ENCODE results near the gene ACO2.

The ACO2 gene

GRCh38 chr22:41524809-41525449 lies 56.0 kb downstream of the ACO2 start:
- no peak for DNase-seq

GRCh38 chr22:41525450-41526225 lies 56.7 kb downstream of the ACO2 start:
- no peak for DNase-seq

- DNase-seq, result no peak
These were observed 57.4 kb downstream of the ACO2 start for GRCh38 chr22:41526226-41526829.

- no peak for DNase-seq
These were observed 58.2 kb downstream of the ACO2 start for GRCh38 chr22:41526830-41527799.

GRCh38 chr22:41528132-41528766 lies 59.3 kb downstream of the ACO2 start:
- DNase-seq, result no peak

DNA sequence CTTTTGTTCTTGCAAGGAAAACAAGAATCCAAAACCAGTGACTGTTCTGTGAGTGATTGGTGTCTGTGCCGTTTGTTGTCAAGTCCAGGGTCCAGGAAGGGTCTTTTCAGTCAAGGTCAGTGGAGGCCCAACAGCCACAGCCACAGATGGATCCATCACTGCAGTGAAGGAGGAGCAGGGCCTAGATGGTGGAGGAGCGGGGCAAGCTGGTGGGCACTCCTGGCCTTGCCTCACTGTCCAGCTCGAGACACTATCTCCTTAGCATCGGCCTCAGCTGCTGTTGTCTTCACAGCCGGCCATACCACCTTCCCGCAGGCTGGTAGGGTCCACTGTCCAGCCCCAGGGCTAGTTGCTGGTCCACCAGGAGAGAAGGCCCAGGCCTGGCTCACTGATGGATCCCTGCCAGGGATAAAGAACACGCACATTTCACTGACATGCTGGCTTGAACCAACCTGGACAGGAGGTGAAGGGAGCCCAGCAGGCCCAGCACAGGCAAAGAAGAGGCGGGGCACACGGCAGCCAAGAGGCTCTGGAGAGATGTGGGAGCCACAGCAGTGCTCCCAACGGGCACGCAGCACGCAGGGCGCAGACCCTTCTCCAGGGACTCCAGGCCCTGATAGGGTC lies 60.1 kb downstream of the ACO2 start:
- no peak for DNase-seq

- no peak for DNase-seq
These were observed 62.2 kb downstream of the ACO2 start for GRCh38 chr22:41530890-41531714.

DNA sequence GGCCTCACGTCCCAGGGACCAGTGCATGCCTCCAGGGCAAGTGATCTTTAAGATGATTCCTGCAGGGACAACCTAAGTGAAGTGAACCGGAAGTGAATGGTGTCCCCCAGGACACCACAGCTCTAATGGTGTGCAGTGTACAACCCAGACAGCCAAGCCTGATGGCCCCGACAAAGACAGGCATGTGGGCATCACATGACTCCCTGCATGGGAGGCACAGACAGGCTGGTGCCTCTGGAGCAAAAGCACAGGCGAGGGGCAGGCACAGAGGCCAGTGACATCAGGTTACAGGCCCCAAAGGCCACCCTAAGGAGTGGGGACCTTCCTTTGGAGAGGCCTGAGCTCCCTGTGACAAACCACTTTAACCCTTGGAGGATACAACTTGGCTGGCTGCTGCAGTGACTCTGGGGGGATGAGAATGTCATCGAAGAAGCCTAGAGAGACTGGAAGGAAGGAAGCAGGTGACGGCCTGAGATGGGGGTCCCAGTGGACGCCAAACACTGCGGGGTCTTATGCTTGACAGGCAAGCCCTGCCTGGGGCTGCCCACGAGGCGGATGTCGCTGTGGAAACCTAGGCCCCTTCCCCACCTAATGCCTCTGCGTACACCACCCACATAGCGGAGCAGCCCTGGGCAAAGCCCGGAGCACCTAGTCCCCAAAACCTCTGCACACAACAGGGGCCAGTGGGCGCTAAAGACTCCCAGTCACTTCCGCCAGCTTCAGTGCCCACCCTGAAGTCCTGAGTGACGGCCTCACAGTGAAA lies 63.0 kb downstream of the ACO2 start:
- no peak for DNase-seq

DNA sequence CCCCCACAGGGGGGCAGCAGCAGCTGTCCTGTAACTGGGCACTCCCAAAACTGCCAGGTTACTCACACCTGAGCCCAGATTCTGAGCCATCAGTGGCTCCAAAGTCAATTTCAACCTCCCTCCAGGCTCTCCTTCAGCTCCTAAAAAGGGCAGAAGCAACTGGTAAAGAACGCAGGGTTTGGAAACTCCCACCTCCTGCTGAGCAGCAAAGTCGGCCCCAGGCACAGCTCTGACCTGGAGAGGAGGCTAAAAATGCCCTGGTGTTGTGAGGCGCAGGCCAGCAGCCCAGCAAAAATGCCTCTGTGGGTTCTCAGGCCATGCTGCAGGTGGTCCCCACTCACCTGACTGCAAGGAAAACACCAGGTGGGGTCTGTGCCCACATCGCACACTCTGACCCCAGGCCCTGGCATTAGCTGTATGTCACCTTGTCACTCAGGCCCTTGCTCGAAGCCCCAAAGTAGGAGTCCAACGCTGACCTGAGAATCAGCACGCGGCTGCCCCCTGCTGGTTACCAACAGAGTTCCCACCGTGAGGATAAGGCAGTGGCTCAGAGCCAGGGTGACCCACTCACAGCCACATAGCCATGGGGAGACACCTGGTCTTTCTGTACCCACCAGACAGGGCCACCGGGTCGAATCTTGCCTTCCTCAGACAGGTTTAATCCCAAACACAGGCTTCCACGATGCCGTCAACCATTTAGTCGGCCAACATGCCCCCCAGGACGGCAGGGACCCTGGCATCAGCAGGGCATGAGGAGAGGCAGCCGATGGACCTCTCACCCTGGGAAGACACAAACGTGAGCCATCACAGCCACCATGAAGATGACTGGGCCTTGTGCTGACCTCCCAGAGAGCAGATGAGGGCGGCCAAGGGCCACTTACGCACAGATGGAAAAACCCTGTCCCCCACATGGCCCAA lies 64.2 kb downstream of the ACO2 start:
- peak; percentile 66 for DNase-seq

GRCh38 chr22:41534219-41534618 lies 65.3 kb downstream of the ACO2 start:
- DNase-seq, result no peak

GRCh38 chr22:41535244-41535643 lies 66.3 kb downstream of the ACO2 start:
- DNase-seq, result no peak

DNA sequence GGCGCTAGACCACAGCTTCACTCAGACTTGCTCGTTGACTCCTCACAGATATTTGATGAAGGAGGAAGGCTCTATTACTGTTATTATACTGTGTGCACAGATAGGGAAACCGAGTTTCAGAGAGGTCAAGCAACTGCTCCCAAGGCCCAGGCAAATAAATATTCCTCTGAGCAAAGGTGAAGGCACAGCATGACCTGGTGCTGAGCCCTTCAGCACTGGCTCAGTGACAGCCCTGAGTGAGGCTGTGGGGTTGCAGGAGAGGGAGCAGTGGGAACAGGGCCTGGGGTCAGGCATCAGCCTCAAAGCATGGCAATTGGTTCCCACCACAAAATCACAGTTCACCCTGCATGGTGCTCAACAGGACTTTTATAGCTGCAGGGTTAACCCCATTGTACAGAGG lies 68.3 kb downstream of the ACO2 start:
- DNase-seq, result no peak

DNA sequence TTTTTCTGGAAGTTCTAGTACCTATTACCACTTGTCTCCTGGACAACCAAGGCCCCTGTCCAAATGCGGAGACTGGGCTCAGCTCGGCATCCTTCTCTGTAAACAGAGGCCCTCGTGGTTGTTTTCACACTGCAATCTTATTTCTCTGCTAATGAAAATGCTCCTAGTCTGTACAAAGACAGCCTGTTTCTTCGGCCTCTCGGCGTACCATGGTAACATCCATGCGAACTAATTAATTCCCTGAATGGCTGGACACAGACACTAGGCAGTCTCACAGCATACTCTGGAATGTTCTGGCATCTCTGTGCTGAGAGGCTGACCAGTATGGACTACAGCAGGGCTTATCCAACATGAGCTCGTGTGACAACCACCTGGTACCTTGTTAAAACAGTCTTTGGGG lies 69.7 kb downstream of the ACO2 start:
- no peak for DNase-seq

GRCh38 chr22:41539146-41540005 lies 70.5 kb downstream of the ACO2 start:
- DNase-seq, result no peak

DNA sequence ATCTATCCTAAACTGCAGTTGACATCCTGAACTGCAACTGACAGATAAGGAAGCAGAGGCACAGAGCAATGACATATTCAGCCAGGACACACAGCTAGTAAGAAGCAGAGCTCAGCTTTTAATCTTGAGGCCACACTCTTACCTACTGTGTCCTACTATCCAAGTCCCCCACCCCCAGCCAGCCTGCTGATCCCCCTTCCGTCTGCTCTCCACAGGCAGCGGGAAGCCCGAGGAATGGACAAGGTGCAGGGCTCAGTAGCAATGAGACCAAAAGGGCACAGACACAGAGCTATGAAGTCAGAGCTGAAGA lies 71.0 kb downstream of the ACO2 start:
- DNase-seq, result no peak

- DNase-seq, result no peak
These were observed 71.4 kb downstream of the ACO2 start for GRCh38 chr22:41540365-41540764.

- no peak for DNase-seq
These were observed 72.6 kb downstream of the ACO2 start for GRCh38 chr22:41541484-41541883.

GRCh38 chr22:41542224-41542623 lies 73.3 kb downstream of the ACO2 start:
- DNase-seq, result no peak
